ENCODE measurements around the gene LDHAL6A.

GRCh38 chr11:18463439-18463838 lies 7.8 kb downstream of the LDHAL6A start:
- TF ChIP-seq POLR2A (IDR thresholded peaks at IDR 0.05; ENCODE audit: low read length): no peak
- TF ChIP-seq GATA1 (IDR thresholded peaks at IDR 0.05; ENCODE audit: low read depth, low read length): no peak
